NK-92 (cell line): ENCODE measurements around the gene LRMDA.

ENCODE experiments used
- DNase-seq: peaks from one replicate; lab custom pipeline; 2025; ENCODE audit not compliant: unreplicated experiment; lab: John Stamatoyannopoulos, UW

The LRMDA gene

DNA sequence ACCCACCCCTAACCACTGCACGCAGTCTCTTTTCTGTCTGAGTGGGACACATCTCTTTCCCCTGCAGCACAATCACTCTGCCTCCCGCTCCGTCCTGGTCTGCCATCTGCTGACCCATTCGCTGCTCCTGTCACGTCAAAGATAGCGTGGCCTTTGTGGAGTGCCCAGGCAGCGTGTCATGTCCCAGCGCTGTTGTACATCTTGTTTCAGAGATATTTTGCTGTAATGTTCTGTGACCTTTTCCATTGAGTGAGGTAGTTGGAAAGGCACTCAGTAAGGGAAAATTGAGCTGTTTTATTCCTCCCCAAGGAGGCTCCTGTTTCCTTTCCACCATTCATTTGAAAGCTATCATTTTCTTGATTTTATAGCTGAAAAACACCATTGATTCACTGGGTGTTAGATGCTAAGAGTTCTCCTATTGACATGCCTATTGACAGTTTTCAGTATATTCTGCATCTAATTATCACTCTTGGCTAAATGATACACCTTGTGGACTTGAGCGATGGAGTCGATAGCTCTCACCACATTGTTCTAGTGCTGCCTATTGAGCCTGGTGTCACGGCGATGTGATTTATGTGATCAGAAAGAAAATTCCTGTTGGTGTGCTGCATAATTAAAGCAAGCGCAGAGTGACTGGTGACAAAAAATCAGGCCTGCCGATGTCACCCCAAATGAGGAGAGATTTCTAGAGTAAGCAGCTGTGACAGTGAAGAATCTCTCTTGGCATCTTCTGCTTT, 372.6 kb downstream of the LRMDA start:
- no peak for DNase-seq

DNA sequence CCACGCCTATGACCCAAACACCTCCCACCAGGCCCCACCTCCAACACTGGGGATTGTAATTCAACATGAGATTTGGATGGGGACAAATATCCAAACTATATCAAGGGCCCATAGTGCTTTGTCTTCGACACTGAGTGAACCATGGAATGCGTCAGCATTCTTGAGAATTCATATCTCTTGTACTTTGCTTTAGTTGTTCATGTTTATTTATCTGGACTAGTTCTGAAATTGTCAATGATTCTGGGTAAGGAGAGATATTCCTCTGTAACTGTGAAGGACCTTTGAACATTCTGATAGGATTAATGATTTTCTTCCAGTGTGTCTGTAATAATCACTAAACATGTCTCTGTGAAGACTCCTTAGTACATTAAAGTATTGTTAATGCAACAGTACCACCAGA, 374.8 kb downstream of the LRMDA start:
- DNase-seq, result no peak

DNA sequence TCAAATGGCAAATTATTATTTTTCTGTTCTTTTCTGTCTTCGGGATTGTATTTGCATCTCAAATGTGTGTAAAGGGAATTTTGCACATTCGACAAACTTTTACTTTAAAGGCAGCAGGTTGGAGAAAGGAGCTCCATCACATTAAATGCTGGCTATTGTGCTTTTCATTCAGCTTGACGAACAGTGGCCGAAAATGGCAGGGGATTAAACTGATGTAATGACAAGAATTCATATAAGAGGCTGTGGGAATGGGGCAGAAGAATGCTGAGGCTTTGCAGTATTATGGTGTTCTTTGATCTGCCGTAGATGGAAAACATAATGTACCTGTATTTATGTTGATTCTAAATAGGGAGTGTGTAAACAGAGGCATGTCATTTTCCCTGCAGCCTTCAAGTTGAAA, 376.0 kb downstream of the LRMDA start:
- DNase-seq, result no peak

DNA sequence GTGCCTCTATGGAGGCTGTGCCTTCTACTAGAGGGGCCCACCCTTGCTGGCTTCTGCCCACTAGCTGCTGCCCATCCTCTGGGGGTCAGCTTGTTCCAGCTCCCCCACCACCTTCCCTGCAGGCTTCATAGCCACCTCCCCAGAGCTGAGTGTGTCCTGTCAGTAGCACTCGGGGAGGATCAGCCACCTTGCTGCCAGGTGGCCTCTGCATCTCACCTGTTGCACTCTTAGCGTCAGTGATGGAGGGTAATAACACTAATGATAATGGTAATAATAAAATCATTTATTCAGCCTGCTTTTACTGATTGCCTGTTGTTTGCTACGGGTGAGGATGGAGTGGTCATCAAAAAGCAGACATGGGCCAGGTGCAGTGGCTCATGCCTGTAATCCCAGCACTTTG, 377.6 kb downstream of the LRMDA start:
- no peak for DNase-seq

DNA sequence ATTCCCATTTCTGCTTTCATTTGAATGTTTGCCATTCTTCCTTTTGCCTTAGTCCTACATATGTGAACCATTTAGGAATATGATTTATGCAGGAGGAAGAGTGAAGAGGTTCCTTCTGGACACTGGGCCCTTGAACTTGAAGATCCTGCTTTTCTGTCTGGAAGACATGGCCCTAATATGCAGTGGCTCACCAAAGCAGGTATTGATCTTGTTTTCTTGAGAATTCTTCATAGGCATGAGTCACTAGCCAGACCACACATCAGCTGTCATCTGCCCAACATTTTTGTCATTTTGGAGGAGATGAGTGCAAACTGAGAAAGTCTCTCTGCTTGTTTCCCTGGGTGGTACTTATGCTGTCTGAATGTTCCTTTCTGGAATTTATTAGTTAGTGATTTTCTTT, 382.6 kb downstream of the LRMDA start:
- no peak for DNase-seq

DNA sequence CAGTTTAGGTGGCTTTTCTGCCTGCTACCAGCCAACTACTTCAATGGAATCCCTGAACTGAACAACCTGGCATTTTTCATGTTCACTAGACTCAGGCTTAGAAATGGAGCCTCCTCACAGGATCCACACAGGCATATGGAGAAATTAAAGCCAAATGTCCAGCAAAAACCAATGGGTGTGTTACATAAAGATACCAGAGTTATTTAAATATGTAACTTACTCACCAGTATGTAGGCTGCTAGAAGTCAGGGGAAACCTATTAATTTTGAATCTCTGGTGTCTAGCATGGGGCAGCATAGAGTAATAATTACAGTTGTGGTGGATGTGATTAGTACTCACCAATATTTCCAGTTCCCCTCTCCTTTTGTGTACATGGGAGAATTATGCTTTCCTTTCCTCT, 383.6 kb downstream of the LRMDA start:
- no peak for DNase-seq

DNA sequence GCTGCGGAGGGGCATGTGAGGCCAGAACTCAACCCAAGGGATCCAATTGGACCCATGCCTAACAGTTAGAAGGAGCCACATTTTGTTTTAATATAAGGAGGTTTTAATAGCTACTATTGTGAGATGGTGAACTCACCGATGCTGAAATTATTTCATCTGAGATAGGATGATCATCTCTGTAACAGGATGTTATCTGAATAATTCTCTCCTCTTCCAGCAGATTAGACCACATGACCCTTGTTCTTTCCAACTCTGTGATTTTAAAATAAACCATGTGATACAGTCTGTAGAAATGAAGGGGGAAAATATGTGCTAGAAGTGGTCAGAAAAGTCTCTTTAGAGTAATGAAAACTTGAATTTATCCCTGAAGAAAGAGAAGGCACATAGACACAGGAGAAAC, 385.8 kb downstream of the LRMDA start:
- DNase-seq, result no peak

DNA sequence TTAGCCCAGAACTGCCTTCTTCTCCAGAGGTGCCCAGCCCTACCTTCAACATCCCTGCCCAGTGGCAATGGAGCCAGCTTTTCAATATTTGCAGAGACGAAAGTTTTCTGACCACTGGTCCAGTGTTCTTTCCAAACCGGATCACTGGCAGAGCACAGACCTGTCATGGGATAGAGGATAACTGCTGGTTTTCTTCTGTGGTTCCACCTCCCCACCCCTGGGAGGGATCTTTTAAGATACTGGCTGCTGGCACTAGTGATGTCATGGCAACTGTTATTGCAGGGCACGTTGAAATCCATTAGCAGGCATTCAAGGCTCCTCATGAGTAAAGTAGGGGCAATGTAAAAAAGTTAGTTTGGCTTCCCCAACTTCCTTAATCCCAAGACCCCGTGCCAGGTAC, 387.1 kb downstream of the LRMDA start:
- DNase-seq, result no peak

DNA sequence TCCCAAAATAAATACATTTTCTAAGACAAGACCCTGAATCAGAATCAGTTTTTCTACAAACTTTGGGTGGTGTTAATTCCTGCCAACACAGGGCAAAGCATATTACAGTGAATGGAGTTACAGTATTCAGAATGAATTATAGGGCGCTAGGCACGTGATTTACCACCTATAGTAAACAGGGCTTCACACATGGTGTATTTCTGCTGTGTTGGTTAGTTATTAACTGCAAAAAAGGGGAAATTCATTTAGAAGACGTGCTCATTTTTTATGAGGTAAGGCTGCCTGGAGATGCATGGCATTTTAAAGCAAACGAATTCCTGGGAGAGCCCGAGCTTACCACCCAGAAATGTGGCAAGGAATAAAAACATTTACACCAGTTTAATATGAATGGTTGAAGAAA, 393.8 kb downstream of the LRMDA start:
- no peak for DNase-seq

DNA sequence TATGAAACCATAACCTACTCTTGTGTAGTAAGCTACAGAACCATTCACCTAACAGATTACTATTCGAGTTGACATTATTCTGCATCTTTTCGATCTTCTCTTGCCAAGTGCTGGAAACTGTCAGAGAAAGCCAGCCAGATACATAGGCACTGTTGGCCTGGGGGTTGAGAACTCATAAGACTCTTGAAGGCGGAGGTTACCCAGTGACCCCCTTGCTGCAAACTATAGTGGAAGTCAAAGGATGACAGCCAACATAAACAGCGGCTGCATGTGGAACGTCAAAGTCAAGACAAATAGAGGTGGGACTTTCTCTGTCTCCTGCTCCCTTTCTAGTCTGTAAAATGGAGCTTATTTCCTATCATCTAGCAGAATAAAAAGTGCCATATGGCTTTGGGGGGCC, 394.2 kb downstream of the LRMDA start:
- DNase-seq, result no peak

DNA sequence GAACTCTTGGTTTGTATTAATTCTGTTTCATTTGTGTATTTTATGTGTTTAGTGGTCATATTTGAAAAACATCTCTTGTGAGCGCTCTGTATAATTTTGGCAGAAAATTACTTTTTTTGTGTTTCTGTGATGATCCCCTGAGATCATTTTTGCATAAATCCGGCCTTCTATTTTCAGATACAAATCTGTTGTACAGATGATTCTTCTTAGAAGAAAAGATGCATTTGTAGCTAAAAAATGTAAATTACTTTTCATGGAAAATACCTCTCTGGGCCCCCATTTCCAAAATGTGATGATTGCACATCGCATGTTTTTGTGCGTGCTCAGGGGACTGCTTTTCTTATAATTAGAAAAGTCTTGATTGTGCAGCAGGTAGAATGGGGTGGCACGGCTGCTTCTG, 395.4 kb downstream of the LRMDA start:
- DNase-seq, result no peak

DNA sequence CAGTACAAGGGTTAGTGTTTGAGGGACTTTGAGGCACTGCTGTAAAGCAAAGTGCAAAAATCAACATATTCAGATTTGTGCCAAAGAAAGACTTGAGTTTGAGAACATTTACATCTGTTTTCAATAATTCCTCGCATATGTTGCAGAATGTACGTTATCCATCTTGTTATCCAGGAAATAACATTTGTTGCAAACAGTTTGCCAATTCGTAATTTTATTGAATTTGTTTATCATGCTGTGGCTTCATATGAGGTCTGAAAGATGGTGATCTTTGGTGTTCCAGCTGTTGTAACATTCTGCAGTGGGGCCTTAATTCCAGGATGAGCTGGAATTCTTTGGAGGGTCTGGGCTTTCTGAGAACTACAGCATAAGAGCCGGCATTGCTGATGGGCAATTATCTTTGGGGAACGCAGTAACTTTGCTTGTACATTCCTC, 396.2 kb downstream of the LRMDA start:
- DNase-seq, result no peak

DNA sequence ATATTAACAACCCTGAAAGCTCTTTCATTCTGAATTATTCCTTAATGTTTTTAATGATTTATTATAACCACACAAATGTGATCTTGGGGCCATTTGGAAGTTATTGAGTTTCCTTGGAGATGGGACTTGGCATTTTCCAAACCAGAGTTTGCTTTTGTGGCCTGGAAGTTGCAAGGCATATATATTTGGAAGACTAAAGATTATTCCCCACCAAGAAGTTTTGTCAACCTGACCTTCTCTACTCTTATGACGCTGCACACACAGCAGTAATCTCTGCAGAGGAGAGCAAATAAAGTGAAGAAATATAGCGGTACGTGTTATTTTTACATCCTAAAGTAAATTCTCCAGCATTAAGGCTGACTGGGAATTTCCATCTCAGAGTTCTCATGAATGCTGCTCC, 397.0 kb downstream of the LRMDA start:
- no peak for DNase-seq

DNA sequence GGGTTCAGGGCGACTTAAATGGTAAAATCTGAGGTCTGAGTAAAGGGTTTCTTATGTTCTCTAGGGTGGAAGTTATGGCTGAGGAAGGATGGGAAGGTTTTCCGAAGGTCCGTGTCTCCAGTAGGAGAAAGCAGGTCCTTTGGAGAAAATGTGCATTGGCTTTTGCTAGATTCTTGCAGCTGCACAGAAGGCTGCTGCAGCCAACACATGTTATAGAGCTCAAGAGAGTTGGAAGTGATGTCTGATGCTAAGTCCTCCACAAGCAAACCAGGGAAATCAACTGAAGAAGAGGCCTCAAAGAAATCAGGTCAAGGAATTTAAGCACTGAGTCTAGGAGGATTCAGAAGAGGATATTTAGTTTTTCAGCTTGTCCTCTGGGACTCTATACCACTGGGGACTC, 404.6 kb downstream of the LRMDA start:
- DNase-seq, result no peak

DNA sequence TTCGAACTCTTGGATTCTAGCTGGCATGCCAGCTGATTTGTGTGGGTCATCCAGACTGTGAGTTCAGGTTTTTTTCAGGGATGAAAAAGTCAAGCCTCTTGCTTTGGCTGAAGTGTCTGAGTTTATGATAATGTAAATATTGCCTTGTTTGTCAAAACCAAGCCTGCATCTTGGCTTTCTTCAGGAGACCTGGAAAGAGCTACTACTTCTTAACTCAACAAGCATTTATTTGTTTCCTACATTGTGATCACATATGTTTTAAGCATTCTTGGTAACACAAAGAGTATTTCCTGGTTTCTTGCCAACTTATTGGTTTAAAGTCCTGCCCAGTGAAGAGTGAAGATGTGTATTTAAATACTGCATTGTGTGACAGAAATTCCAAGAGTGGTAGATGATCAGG, 407.1 kb downstream of the LRMDA start:
- no peak for DNase-seq

DNA sequence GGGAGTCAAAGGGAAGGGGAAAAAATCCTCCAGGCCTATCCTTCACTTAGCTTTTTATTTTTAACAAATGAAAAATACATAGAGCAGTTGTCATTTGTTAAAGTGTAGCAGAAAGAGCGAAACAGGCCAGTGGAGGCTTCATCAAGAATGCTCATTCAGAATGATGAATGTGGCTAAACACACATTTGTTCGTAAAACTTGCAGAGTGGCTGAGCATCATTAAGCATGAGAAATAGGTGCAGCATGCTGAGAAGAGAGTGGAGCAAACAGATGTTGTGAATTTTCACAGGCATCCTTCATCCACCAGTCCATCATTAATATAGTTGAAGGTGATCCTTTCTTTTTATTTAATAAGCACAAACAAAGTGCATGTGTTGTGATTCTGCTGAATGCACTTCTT, 407.6 kb downstream of the LRMDA start:
- DNase-seq, result no peak

DNA sequence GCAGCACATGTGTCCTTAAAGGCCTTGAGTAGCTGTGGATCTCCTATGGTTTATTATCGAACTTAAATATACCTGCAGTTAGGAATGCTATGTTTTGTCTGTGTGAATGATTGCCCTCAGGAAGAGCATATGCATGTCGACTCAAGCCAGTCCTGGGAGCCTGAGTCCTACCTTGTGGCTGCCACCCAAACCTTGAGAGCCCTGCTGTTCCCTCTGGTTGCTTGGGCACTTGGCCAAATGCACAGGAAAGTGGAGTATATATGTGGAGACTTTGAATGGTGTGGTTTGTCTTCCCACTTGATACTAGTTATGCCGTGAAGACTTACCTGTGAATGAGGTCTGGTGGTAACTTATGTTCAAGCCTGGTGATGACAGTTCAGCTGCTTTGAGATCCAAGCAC, 409.8 kb downstream of the LRMDA start:
- DNase-seq, result no peak

DNA sequence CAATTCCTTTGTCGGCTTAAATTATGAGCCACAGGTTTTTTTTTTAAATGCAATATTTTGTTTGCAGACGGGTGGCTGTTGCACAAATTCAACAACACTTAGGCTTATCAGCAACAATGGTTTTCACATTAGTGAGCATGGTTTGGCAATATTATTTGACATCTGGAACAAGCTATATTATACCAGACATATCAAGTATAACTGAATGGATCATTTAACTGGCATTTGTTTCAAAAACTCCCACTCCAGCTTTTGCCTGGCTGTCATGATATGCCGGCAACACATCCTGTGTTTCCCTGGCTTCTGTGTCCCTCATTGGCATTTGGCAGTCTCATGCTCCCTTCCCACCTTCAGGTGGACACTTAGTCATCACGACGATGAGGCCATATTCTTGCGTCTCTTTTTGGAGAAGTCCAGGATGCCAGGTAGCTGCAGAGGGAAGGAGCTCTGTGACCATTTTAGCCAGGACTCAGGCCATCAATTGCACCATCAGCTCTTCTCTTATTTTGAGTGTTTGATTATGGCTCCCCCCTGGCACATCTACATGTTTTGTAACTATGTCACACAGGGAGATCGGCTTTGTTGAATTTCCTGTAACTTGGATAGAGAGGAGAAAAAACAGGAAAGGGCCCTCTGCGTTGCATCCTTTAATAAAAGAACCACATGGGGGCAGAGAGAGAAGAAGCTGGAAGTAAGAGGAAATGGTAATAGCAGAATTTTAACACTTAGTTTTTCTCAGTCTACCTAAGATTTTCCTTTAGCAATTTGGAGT, 413.9 kb downstream of the LRMDA start:
- DNase-seq, result no peak

DNA sequence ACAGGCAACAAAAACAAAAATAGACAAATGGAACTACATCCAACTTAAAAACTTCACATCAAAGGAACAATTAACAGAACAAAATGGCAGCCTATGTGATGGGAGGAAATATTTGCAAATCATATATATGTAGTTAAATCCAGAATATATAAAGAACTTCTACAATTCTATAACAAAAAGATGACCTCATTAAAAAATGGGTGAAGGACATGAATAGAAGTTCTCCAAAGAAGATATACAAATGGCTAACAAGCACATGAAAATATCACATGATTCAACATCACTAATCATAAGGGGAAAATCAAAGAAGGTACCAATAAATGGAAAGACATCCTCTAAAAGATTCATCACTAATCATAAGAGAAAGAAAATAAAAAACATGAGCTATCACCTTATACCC, 416.1 kb downstream of the LRMDA start:
- DNase-seq, result no peak

DNA sequence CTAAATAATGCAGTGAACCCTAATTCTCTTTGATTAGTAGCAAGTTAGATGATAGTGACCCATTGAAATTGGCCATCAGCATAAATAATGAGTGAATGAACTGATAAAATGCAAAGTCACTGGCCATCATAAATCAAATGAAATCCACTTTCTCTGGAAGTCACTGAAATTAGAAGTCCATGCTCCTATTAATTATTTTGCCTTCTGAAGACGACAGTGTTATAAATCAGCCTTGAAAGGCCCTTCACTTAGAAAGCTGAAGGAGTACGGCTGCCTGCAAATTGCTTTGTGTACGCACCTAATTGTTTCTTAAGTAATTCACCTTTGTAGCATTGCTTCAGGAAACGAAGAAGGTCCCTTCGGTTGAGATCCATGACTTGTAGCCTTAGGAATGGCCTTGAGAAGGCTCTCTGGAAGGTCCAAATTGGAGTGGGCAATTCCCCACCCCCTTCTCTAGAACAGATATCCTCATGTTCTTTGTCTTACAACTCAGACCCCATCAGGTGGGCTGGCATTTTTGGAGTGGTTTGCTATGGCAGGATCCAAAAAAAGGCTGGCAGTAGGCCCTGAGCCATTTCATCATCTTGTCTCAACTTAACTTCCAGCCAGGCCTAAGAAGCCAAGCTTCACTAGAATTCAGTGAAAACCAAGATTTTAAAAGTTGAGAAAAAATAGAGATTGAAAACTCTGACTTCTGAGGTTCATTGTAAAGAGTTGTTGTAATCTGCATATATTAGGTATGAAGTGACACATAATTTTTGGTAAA, 420.3 kb downstream of the LRMDA start:
- no peak for DNase-seq

DNA sequence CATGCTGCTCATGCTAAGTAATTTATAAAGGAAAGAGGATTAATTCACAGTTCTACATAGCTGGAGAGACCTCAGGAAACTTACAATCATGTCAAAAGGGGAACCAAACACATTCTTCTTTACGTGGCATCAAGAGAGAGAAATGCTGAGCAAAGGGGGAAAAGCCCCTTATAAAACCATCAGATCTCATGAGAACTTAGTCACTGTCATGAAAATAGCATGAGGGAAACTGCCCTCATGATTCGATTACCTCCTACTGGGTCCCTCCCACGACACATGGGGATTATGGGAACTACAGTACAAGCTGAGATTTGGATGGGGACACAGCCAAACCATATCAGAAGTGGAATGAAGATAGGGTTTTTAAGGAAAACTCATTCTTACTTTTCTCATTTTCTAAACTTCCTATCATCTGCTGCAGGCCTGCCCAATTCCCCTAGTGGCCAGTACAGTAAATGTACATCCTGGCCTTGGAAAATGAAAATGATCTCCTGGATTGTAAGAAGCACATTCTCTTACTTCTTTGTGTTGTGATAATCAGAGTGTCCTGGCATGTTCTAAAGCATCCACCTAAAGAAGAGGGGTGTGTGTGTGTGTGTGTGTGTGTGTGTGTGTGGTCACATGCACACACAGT, 421.5 kb downstream of the LRMDA start:
- no peak for DNase-seq
